ENCODE data around the gene NUDT16.

DNA sequence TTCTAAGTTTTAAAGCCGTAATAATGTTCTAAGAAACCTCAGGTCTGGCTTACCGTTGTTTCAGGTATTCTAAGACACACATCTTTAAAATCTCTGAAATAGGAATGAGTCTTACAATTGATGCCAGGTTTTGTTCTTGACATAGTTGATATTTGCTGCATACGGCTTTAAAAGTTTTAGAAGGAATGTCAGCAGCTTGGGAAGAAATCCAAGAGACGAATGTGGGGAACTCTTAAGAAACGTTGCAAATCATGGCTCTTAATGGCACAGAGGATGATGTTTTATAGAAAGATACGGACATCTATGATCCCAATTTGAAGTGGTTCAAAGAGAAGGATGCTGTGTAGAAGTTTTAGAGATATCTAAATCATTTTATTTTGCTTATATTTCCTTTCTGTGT is 11.5 kb downstream of the NUDT16 start:
- TF ChIP-seq CTCF (conservative IDR thresholded peaks at IDR 0.05 in 1 of 2, IDR thresholded peaks at IDR 0.05 in 1 of 2; ENCODE audit: extremely low read depth in 1 of 2, insufficient read depth in 1 of 2, low read depth in 1 of 2, low read length in 2 of 2) (no peak), EZH2 (IDR thresholded peaks at IDR 0.05; ENCODE audit: borderline replicate concordance, low read length) (no peak)

Measured in mammary epithelial cell (primary cell).